ENCODE data around the gene ZNF219. TPM values are rescaled to one million over a fixed set of nuclear protein-coding genes. Genes with fewer than 3 reads are reported as not detected.

Gene ZNF219
- total RNA-seq, 1 donor from 2014 or later = 18.6 TPM

- no peak overlapping the region for H3K4me3 ChIP-seq (ENCODE audit: low read depth, low read length)
- TF ChIP-seq, protein P1, sequence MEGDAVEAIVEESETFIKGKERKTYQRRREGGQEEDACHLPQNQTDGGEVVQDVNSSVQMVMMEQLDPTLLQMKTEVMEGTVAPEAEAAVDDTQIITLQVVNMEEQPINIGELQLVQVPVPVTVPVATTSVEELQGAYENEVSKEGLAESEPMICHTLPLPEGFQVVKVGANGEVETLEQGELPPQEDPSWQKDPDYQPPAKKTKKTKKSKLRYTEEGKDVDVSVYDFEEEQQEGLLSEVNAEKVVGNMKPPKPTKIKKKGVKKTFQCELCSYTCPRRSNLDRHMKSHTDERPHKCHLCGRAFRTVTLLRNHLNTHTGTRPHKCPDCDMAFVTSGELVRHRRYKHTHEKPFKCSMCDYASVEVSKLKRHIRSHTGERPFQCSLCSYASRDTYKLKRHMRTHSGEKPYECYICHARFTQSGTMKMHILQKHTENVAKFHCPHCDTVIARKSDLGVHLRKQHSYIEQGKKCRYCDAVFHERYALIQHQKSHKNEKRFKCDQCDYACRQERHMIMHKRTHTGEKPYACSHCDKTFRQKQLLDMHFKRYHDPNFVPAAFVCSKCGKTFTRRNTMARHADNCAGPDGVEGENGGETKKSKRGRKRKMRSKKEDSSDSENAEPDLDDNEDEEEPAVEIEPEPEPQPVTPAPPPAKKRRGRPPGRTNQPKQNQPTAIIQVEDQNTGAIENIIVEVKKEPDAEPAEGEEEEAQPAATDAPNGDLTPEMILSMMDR (conservative IDR thresholded peaks at IDR 0.05; ENCODE audit: low read depth, low read length) = no peak
- DNase-seq (ENCODE audit: low read depth) = no peak
These were observed 19.7 kb downstream of the ZNF219 start for GRCh38 chr14:21078726-21079125.

DNA sequence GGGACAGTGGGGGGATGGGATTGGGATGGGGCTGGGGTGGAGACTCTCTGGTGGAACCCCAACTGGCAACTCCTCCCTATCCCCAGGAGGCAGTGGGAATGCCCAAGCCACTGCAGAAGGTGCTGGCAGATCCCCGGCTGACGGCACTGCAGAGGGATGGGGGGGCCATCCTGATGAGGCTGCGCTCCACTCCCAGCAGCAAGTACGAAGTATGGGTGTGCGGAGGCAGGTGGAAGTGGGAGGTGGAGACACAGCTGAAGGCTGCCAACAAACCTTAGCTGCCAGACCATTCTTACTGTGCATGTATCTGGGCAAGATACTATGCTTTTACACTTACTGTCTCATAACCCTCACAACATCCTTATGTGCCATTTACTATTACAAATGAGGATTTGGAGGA is 20.2 kb downstream of the ZNF219 start:
- no peak overlapping the region for H3K4me3 ChIP-seq (ENCODE audit: low read depth, low read length)
- TF ChIP-seq, protein P1 (conservative IDR thresholded peaks at IDR 0.05; ENCODE audit: low read depth, low read length) = no peak
- DNase-seq (ENCODE audit: low read depth) = no peak

GRCh38 chr14:21077672-21078071 is 20.8 kb downstream of the ZNF219 start:
- no peak overlapping the region for H3K4me3 ChIP-seq (ENCODE audit: low read depth, low read length)
- TF ChIP-seq, protein P1 (conservative IDR thresholded peaks at IDR 0.05; ENCODE audit: low read depth, low read length) = no peak
- DNase-seq (ENCODE audit: low read depth) = no peak

DNA sequence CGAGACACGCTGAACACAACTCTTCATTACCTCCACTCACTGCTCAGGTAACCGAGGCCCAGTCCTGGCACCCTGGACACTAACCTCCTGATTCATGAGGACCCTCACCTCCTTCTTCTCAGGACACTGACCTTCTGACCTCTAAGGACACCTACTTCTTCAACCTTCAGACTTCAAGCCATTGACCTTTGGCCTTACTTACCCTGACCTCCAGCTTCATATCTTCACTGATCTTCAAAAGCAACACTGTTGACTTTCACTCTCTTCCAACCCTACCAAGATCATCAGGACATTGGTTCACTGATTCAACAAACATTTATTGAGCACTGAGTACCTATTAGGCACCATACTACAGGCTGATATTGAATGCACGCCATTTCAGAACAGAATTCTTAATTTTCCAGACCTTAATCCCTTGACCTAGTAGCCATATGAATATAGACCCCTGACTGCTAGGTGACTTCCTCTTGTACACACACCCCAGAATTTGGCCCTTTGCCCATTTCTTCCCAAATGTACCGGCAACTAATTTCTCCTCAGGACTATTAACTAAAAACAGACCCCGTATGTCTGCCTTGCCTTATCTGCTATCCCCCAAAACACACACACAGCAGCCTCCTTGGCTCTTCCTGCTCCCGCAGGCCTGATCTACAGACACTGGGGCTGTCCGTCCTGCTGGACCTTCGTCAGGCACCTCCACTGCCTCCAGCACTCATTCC is 22.6 kb downstream of the ZNF219 start:
- no peak overlapping the region for H3K4me3 ChIP-seq (ENCODE audit: low read depth, low read length)
- no peak for DNase-seq (ENCODE audit: low read depth)
- TF ChIP-seq, protein P1 (conservative IDR thresholded peaks at IDR 0.05; ENCODE audit: low read depth, low read length) = no peak

- TF ChIP-seq, protein P1 (conservative IDR thresholded peaks at IDR 0.05; ENCODE audit: low read depth, low read length) = no peak
- no peak overlapping the region for H3K4me3 ChIP-seq (ENCODE audit: low read depth, low read length)
These were observed 23.8 kb downstream of the ZNF219 start for GRCh38 chr14:21074398-21075272.

DNA sequence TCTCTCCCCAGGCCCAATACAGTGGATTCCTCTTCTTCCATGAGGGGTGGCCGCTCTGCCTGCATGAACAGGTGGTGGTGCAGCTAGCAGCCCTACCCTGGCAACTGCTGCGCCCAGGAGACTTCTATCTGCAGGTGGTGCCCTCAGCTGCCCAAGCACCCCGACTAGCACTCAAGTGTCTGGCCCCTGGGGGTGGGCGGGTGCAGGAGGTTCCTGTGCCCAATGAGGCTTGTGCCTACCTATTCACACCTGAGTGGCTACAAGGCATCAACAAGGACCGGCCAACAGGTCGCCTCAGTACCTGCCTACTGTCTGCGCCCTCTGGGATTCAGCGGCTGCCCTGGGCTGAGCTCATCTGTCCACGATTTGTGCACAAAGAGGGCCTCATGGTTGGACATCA is 24.5 kb downstream of the ZNF219 start:
- TF ChIP-seq, protein P1 (conservative IDR thresholded peaks at IDR 0.05; ENCODE audit: low read depth, low read length) = no peak
- DNase-seq (ENCODE audit: low read depth) = no peak
- no peak overlapping the region for H3K4me3 ChIP-seq (ENCODE audit: low read depth, low read length)

More at GRCh38 chr14:21074398-21075272, 23.8 kb downstream of the ZNF219 start:
- no peak for DNase-seq (ENCODE audit: low read depth)
